GM19043 (cell line): ENCODE results near the gene ITPKC.
A peak's percentile ranks its signal among the peaks of the same experiment; 100 is the strongest.

Source experiments
- ATAC-seq: cut with Tn5 transposase; IDR thresholded peaks from one replicate; pipeline ENCODE4 v1.9.1; 2021; ENCODE audit warnings: low read depth; ENCODE audit not compliant: unreplicated experiment

Gene ITPKC

GRCh38 chr19:40716482-40717324, at the start of gene ITPKC, which contains the start of gene COQ8B:
TSS of gene ITPKC (plus strand) at chr19:40717112. CDS start at chr19:40717136, 24 bp downstream.
TSS of gene COQ8B (minus strand) at chr19:40716886. CDS start at chr19:40714632, 2,254 bp downstream.
- peak; percentile 63 for ATAC-seq

- ATAC-seq, result no peak
Observed at GRCh38 chr19:40667602-40668001, 49.3 kb upstream of the ITPKC start.

- no peak for ATAC-seq
Observed at GRCh38 chr19:40668991-40669614, 47.8 kb upstream of the ITPKC start.

- no peak for ATAC-seq
Observed at GRCh38 chr19:40671404-40671803, 45.5 kb upstream of the ITPKC start.

- ATAC-seq, result no peak
Observed at GRCh38 chr19:40672038-40672437, 44.9 kb upstream of the ITPKC start.

- ATAC-seq, result no peak
Observed at GRCh38 chr19:40672573-40673299, 44.2 kb upstream of the ITPKC start.

GRCh38 chr19:40673397-40673796, 43.5 kb upstream of the ITPKC start:
- no peak for ATAC-seq

GRCh38 chr19:40674291-40674690, 42.6 kb upstream of the ITPKC start:
- ATAC-seq, result no peak

GRCh38 chr19:40677156-40677555, 39.8 kb upstream of the ITPKC start:
- no peak for ATAC-seq

- ATAC-seq, result no peak
Observed at GRCh38 chr19:40681039-40681438, 35.9 kb upstream of the ITPKC start.

- ATAC-seq, result no peak
Observed at GRCh38 chr19:40682431-40682964, 34.4 kb upstream of the ITPKC start.

- no peak for ATAC-seq
Observed at GRCh38 chr19:40683437-40683836, 33.5 kb upstream of the ITPKC start.

GRCh38 chr19:40684280-40684679, 32.6 kb upstream of the ITPKC start:
- ATAC-seq, result no peak

GRCh38 chr19:40685016-40685526, 31.8 kb upstream of the ITPKC start:
- no peak for ATAC-seq

GRCh38 chr19:40685563-40685962, 31.3 kb upstream of the ITPKC start:
- ATAC-seq, result no peak

- ATAC-seq, result no peak
Observed at GRCh38 chr19:40686882-40687524, 29.9 kb upstream of the ITPKC start.

GRCh38 chr19:40687525-40688016, 29.3 kb upstream of the ITPKC start:
- no peak for ATAC-seq

- ATAC-seq, result no peak
Observed at GRCh38 chr19:40688309-40688708, 28.6 kb upstream of the ITPKC start.

- ATAC-seq, result no peak
Observed at GRCh38 chr19:40688987-40689338, 27.9 kb upstream of the ITPKC start.

- ATAC-seq, result no peak
Observed at GRCh38 chr19:40689339-40690049, 27.4 kb upstream of the ITPKC start.
